A204.1 (cell line): Measurements from ENCODE around the gene ZNF750.

Experiments used
- FAIRE-seq: peaks from 2 replicates; lab custom pipeline; 2012; peaks lifted over from hg19 to GRCh38; lab: Jason Lieb, UNC

The ZNF750 gene

DNA sequence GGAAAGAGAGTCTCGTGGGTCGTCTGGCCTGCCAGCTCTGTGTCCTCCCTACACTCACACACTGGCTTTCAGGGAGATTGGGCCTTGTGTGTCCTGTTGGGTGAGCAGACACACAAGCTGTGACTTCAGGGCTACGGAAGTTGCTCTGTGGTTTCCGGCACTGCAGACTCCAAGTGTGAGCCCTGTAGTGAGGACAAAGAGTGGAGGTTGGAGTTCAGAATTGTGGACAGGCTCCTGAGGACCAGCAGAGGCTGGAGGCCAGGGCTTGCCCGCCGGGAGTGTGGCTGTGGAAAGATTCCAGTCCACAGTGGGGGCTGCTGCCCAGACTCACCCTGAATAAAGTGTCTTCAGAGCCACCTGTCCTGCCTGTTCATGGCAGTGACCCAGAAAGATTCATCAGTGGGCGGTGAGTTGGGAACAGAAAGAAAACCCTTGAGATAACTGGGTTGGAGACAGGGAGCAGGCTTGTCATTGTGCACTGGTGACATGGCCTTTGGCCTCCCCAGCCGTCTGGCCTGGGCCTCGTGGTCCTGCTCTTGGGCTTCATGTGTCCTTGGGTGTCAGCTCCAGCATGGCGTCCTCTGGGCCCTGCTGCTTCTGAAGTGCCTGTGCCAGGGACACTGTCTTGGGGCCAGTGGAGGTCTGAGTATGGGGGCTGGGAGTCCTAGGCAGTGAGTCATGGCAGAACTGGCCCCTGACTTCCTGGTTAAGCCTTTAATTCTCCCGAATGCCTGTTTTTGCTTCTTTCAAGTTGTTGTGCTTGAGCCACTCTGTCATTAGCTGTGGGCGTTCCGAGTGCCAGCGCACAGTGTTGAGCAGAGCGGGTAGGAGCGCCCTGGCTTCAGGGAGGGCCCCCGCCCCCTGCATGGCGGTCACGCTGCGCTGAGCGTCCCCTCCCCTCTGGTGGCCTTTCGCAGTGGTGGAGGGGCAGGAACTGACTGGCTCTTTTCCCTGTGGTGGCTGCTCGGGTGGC lies 19.9 kb upstream of the ZNF750 start:
- FAIRE-seq: no peak

DNA sequence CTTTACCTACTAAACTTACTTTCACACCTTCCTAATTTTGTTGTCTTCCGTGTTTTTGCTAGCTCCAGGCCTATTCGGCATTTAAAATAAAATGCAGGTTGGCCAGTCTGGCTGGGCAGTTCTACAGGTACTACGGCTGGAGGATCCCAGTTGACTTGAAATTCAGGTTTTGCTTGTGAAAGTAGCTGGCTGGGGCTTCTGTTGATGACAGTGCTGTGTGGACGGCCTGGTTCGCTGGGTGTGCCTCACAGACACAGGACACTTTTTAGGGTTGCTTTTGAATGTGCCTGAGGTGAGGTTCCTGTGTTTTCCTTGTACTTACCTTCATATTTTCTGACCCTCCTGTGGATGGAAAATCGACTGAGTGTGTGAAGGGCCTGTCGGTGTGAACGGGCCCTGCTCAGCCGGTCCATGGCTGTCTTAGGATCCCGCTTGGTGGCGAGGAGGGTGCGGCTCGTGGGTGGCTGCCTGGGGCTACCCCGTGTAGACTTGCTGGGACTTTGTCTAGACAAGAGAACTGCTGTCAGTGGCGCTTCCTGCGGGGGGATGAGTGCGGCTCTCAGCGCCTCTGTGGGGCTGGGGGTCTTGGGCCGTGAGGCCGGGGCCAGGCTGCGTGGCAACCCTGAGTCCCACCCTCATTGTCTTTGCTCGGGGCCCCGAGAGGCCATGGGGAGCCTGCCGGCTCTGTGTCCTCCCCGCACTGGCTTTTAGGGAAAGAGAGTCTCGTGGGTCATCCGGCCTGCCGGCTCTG lies 18.7 kb upstream of the ZNF750 start:
- FAIRE-seq: no peak

DNA sequence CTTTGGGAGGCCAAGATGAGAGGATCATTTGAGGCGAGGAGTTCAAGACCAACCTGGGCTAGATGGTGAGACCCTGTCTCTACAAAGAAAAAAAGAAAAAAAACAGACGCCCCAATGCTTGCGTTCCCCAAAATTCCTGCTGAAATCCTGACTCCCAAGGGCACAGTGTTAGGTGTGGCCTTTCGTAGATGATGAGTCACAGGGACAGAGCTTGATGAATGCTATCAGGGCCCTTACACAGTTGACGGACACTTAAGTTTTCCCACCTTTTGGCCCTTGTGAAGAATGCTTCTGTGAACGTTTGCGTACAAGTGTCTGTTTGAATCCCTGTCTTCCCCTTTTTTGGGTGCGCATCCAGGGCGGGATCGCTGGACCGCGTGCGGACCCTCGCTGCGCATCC lies 16.5 kb upstream of the ZNF750 start:
- FAIRE-seq: no peak

DNA sequence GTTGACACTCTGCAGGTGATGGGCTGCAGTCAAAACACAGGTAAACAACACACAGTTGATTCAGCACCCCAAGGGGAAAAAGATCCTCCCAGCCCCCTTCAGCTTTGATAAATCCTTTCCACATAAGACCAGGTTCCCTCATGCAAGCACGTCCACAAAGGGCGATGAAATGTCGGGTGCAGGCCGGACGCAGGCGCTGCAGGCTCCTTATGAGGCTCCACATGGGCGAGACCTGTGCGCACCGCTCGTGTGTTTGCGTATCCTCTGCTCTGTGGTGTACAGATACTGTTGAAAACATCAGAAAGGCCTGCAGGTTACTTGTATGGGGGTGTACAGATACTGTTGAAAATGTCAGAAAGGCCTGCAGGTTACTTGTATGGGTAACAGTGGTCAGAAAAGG lies 14.4 kb upstream of the ZNF750 start:
- FAIRE-seq: no peak

DNA sequence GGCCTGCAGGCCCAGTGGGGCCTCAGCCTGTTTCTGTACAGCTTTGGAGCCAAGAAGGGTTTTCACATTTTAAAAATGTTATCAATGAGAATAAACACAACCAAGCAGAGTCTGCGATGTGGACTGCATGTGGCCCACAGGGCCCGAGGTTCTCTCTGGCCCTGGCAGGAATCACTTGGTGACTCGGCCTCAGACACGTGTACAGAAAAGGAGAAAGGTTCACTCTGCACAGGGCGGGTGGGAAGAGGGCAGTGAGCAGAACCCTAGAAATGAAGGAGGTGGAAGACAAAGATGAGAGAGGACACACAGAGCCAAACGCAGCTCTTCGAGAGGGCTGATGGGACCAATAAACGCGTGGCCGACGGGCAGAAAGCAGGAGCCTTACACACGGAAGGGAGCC lies 11.6 kb upstream of the ZNF750 start:
- no peak for FAIRE-seq

DNA sequence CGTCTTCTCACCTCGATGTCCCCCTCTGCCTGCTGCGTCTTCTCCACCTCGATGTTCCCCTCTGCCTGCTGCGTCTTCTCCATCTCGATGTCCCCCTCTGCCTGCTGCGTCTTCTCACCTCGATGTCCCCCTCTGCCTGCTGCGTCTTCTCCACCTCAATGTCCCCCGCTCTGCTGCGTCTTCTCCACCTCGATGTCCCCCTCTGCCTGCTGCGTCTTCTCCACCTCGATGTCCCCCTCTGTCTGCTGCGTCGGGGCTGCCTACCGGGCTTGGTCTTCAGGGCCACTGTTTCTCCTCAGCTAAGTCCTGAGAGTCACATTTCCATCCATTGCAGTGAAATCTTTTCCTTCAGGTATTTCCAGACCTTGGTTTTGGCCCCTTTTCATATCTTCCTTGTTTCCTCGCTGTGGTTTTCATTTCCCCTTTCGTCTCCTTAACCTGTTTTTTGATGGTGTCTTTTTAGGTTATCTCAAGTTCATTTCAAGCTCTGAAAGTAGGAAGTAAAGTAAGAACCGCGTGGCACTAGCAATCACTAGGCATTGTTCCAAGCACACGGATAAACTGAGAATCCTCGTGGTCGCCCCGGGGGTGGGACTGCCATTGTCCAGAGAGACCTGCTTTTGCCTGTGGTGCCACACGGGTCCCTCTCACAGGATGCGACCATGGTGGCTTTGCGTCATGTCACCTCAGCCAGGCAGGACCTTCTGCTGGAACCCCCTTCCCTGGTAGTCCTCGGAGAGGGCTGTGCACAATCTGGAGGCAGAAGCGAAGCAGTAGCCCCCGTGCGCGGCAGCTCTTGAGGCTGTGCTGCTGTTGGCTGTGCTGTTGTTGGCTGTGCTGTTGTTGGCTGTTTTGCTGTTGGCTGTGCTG lies 9.5 kb upstream of the ZNF750 start:
- no peak for FAIRE-seq

DNA sequence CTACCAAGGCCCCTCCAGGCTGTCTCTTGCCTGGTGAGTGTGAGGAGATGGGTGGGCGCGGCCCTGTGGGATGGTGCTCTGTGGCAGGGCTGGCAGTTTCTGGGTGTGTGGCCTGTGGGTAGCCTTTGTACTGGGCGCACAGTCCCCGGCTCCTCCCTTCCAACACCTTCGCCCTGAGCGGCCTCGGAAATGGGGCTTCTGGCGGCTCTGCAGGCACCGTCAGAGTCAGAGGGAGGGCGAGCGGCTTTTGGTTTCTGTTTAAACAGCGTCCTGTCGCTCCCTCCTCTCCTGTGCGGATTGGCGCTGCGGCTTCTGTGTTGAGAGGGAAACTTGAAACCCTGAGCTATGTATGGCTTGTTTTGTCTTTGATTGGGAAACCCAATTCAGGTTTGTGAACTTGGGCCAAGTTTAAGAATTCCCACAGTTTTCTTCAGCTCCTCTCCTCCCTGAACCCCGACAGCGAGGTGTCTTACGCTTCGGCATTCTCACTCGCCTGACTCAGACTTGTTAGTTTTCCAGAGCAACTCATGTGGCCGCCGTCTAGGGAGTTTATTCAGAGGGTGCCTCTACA lies 8.3 kb upstream of the ZNF750 start:
- FAIRE-seq: no peak

DNA sequence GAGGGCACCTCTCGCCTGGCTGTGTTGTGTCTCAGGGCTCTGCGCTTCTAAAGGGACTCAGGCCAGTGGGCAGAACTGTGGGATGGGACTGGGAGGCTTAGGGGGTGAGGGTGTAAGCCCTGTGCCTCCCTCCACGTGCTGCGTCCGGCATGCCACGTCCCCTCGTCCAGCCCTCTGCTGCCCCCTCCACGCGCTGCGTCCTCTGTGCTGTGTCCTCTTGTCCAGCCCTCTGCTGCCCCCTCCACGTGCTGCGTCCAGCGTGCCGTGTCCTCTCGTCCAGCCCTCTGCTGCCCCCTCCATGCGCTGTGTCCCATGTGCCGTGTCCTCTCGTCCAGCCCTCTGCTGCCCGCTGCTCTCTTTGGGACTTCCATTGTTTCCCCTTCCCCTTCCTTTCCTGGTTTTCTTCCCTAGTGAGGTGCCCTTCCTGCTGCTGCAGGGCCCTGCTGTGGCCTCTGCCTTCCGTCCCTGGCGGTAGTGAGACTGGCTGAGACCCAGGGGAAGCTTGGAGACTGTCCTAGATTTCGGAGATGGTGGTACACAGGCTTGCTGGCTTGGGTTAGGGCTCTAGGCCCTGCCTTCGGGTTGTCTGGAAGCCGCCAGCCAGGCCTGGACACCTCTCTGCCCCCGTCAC lies 6.4 kb upstream of the ZNF750 start:
- FAIRE-seq: no peak

DNA sequence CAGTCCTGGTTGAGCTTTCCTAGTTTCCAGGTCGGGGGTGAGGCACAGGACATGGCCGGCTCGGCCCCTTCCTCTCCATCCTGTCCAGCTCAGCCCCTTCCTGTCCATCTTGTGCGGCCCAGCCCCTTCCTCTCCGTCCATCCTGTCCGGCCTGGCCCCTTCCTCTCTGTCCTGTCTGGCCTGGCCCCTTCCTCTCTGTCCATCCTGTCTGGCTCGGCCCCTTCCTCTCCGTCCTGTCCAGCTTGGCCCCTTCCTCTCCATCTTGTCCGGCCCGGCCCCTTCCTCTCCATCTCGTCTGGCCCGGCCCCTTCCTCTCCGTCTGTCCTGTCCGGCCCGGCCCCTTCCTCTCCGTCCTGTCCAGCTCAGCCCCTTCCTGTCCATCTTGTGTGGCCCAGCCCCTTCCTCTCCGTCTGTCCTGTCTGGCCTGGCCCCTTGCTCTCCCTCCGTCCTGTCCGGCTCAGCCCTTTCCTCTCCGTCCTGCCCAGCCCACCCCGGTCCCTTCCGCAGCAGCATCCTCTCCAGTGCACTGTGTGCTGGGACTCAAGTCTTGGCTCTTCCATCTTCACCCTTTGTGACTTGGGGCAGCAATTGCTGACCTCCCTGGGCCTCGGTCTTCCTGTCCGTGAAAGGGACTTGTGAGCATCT lies 5.5 kb upstream of the ZNF750 start:
- no peak for FAIRE-seq

DNA sequence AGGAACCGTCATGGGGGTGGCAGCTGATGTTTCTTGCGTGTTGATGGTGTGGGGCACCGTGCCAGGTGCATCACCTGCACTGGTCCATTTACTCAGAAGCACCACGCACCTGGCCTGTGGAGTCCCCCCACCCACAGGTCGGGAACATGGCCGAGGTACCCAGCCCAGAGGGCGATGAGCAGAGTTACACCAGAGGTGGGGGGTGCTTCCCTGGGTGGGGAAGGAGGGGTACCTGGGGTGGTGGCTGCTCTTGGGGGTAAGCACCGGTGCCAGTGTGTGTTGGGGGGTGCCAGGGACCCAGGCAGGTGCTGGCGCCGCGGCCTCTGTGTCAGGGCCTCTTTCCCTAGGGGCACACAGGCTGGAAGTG lies 5.0 kb upstream of the ZNF750 start:
- no peak for FAIRE-seq

DNA sequence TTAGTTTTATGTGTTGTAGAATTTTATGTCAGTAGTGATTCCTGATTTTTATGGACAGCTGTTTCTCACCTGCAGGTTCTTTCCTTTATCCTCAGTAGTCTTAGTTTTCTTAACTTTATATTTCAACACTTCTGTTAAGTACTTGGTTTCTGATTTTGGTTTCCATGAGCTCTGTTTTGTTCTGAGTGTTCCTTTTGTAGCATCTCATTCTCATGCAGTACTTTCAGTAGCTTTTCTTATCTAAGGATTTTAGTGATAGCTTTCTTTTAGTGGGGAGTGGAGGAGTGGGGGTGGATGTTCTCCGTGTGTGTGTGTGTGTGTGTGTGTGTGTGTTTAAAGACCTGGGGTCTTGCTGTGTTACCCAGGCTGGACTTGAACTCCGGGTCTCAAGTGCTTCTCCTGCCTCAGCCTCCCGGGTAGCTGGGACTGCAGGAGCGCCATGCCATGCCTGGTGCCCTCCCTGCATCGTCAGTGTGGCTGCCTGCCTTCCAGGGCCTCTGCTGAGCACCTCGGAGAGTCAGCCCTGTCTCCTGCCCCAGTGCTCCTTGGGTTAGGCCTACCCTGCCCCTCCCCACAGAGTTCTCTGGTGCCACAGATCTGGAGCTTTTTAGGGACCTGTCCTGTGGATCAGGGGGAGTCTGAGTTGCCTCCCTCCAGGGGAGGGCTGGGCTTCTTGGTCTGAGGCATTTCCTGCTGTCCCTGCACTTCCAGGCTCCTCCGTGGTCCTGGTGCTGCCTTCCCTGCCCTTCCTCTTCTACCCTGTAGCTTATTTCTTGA lies 4.3 kb upstream of the ZNF750 start:
- FAIRE-seq: no peak

DNA sequence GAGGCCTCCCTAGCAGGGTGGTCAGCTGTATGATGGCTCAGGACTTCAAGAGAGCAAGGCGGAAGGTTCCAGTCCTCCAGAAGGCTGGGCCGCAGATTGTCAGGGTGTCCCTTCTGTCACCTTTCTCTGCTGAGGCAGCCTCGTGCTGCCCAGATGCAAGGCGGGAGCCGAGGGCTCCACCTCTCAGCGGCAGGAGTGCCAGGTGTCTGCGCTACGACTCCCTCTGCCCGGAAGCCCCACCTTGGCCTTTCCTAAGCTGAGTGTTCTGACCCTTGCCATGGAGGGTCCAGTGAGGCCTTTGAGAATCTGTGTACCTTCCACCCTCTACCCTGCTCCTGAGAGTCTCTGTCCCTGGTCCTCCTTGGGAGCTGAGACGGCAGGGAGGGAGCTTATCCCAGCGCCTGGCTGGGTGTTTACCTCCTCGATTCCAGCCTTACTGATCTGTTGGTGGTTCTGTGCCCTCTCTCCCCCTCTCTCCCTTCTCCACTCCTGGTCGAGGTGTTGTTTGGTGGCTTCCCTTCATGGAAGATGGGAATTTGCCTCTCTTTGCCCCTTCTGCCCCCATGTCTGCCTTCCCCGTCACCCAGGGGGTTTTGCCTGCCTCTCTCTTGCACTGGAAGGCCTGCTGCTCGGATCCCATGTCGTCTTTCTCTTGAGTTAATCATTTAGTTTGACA lies 2.2 kb upstream of the ZNF750 start:
- FAIRE-seq: no peak

DNA sequence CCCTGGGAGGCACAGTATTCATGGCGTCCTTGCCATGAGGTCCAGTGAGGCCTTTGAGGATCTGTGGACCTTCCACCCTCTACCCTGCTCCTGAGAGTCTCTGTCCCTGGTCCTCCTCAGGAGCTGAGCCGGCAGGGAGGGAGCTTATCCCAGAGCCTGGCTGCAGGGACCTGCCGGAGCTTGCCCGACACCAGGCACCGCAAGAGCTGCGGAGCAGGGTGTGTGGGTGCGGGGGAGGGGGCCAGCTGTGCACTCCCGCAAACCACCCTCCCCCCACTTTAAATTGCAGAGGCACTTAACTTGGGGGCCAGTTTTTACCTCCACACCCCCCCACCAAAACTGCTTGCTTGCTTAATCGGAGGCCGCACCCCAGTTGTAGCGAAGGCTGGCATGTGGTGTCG lies 609 bp upstream of the ZNF750 start:
- FAIRE-seq: no peak

DNA sequence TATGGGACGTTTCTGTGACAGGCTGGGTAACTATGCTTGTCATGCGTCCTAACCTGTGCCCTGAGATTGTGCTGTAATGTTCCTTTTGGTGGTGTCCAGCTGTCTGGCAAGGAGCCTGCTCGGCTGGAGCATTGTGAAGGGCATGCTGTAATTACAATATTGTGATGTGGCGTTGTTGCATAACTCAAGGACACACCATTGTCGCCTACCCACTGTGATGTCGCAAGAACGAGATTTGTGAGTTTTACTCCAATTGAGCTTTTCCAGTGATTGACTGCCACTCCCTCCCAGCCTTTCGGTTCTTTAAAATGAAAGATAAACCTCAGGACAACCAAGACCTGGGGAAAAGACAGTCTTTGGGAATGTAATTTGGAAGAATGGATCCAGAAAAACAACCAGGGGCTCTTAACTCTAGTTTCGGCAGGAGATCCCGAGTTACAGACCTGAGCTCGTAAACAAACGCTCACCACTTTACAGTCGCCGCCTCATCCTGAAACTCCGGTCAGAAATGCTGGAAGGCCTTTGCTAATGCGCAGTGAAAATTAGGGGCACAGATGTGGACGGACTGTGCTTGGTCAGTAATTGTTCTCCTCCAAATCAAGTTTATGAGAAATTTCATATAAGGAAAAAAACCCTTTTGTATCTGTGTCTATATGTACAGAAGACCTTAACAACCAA lies 1.3 kb downstream of the ZNF750 start:
- FAIRE-seq: no peak

DNA sequence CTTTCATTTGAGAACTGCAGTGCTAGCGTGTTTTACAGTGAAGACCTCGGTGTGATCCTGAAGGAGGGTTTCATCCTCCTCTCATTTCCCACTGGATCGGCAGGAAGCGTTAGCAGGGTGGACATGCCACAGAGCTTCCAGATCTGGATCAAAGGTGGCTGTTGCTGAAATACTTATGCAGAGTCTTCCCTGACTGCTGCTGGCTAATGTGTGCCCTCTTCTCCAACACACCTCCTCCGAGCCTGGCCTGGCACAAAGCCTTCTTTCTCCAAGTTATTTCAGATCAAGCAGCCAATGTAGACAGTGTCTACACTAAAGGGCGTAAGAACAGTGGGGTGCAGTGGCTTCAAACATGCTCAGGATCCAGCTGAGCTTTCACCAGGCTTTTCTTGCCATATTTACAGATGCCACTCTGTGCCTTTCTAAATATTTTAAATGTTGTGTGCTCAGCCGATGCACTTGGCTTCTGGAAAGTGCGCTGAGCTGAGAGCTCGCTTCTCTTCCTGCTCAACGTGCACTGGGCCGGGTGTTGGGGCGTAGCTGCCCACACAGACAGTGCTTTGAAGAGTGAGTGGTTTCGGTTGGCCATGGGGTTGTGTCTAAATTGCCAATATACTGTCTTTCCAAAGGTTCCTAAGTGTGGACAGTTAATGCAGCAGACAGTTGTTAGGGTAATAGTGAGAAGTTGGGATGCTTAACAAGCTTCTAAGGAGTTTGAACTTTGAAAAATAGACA lies 2.1 kb downstream of the ZNF750 start:
- FAIRE-seq: no peak

DNA sequence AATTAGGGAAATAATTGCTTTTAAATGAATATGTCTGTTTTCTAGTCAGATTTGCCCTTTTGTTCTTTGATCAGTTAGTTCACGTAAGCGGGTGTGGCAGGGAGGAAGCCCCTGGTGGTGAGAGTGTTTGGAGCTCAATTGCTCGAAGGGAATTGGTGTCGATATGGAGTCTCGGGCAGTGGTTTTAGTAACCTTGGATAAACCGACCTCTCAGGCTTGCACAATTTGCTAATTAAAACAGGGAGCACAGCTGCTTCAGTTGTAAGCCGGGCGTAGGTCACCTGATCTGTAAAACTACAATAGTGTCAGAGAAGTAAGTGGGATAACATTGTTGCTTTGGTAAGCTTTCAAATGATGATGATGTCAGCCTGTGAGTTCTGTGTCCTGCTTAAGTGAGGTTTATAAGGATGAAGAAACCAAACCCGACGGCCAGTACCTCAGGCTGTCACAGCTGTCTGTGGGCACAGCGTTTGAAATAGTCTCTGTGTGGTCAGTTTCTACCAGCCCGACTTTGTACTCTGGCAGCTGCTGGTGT lies 2.9 kb downstream of the ZNF750 start:
- no peak for FAIRE-seq

DNA sequence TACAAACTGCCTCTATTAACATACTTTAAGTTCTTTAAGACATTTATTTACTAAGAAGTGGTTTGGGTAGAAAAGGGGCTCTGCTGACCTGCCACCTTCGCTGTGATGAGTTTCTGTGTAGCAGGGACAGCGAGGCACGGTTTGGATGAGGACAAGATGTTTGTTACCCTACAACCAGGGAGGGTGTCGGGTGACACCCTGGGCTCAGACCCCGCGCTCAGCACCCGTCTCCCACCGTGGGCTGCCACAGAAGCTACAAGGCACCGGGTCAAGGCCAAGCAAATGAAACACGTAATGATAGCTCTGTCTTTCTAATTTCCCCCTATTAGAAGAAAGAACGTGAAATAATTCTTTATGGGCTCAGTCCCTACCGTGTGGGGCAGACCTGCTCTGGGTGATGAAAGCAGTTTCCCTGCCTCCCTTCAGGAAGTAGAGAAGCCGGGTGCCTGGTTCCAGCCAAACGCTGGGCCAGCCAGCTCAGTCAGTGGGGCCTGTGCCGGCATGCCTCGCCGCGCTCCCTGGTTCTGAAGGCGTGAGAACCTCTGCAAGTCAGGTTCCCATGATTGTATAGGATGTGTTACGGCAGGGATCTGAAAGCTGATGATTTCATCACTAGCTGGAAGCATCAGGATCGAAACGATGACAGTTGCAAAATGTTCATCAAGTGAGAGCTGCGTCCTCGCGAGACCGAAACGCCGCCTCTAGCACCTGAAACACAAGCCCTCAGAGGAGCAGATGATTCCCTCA lies 3.9 kb downstream of the ZNF750 start:
- no peak for FAIRE-seq

DNA sequence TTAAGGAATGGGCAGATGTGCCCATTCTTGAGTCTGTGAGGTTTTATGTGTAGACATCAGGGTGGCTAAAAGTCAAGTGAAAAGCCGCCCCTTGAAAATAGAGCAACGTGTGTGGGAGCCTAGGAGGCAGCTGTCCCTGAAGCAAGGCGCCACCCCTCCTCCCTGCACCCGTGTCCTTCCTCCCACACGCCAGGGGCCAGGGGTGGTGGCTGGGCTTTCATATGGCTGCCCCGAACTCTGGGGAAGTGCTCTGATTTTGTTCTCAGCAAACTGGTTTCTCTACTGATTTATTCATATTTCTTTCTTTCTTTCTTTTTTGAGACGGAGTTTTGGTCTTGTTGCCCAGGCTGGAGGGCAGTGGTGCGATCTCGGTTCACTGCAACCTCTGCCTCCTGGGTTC lies 4.7 kb downstream of the ZNF750 start:
- no peak for FAIRE-seq
